GM18907 (cell line): ENCODE measurements around the gene COL6A5.
"Not testable (repeated sequence)": the region's sequence is repeated elsewhere in the genome, so short reads cannot be mapped to it uniquely, and the experiment has no call there.

Source experiments
- ATAC-seq: cut with Tn5 transposase; IDR thresholded peaks from one replicate; pipeline ENCODE4 v1.9.1; 2021; ENCODE audit warnings: mild to moderate bottlenecking, moderate library complexity; ENCODE audit not compliant: unreplicated experiment

COL6A5 gene, protein sequence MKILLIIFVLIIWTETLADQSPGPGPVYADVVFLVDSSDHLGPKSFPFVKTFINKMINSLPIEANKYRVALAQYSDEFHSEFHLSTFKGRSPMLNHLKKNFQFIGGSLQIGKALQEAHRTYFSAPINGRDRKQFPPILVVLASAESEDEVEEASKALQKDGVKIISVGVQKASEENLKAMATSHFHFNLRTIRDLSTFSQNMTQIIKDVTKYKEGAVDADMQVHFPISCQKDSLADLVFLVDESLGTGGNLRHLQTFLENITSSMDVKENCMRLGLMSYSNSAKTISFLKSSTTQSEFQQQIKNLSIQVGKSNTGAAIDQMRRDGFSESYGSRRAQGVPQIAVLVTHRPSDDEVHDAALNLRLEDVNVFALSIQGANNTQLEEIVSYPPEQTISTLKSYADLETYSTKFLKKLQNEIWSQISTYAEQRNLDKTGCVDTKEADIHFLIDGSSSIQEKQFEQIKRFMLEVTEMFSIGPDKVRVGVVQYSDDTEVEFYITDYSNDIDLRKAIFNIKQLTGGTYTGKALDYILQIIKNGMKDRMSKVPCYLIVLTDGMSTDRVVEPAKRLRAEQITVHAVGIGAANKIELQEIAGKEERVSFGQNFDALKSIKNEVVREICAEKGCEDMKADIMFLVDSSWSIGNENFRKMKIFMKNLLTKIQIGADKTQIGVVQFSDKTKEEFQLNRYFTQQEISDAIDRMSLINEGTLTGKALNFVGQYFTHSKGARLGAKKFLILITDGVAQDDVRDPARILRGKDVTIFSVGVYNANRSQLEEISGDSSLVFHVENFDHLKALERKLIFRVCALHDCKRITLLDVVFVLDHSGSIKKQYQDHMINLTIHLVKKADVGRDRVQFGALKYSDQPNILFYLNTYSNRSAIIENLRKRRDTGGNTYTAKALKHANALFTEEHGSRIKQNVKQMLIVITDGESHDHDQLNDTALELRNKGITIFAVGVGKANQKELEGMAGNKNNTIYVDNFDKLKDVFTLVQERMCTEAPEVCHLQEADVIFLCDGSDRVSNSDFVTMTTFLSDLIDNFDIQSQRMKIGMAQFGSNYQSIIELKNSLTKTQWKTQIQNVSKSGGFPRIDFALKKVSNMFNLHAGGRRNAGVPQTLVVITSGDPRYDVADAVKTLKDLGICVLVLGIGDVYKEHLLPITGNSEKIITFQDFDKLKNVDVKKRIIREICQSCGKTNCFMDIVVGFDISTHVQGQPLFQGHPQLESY (N-terminal part only)

DNA sequence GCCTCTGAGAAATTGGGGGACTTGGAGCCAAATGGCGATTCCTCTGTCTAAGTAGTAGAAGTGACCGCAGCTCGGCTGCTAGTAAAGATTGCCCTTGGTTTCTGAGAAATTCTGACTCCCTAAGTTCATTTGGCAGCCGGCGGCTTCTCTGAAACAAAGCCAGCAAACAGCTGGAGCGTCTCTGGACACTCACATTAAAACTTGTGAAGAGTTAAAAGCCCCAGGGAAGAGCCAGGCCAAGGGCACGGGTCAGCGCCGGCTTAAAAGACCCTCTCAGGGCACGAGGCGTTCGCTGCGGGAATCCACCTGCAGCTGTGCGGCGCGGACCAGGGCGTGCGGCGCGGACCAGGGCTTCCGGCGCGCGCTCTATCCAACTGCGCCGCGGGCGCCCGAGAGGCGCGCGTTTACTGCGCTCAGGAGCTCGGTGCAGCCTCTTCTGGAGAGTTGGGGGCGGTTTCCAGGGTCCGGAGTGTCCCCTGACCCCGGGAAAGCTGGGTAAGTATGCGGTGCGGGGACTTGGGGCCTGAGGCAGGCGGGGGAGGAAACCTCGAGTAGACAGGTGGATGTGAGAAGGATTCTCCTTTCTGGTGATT, at the start of gene COL6A5:
Gene COL6A5, plus strand, starts transcription at position 186 of the 593 bp plus-strand sequence. CDS start 27,967 bp downstream, outside the sequence.
- ATAC-seq = no peak

DNA sequence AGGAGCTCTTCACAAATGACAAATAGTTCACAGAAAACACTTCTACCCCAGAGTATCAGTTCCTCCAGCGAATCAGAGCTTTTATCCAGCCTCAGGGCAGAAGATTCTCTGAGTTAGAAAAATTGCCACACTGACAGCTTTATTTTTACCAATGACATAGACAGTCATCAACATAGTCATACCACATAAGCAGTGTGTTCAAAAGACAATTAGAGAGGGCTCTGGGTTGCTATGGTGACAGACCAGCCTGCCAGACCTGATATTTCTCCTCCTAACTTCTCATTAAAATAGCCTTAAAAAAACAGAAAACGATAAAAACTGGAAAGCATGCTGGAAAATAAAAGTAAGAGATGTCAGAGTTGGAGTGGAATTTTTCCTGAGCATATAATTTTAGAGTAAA, 45.9 kb upstream of the COL6A5 start:
- ATAC-seq = no peak

DNA sequence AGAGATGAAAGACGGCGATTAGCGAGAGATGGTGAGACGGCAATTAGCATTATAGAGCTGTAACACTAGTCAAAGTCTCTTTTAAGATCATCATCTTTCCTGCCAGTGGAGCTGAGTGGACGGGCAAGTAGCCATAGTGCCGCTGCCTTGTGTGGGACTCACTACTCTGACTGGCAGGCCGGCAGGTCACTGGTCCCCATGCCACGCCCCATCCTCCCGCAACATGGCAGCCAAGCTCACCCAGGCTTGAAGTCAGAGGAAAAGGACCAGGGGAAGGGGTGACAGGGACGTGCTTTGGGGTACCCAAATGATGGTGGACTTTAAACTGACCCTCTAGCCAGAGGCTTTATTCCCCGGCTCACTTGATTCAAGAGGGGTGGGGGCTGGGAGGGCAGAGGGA, 44.6 kb upstream of the COL6A5 start:
- no peak for ATAC-seq

- no peak for ATAC-seq
Measured at GRCh38 chr3:130310109-130310508, 35.4 kb upstream of the COL6A5 start.

GRCh38 chr3:130312374-130312773, 33.1 kb upstream of the COL6A5 start:
- no peak for ATAC-seq

GRCh38 chr3:130316169-130316568, 29.3 kb upstream of the COL6A5 start:
- ATAC-seq = no peak

DNA sequence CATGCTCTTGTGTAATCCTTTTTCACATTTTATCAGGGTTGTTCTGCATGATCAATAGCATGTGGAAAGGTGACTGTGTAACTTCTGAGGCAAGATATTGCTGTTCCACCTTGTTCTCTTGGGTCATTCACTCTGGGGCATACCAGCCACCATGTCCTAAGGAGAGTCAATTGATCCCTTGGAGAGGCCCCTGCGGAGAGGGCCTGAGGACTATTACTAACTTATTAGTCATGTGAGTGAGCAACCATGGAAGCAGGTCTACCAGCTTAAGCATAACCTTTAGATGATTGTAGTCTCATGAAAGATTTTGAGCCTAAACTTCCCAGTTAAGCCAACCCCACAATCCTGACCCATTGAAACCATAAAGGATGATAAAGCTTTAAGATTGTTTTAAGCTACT, 22.0 kb upstream of the COL6A5 start:
- ATAC-seq = no peak

GRCh38 chr3:130340766-130341165, 4.7 kb upstream of the COL6A5 start:
- no peak for ATAC-seq

DNA sequence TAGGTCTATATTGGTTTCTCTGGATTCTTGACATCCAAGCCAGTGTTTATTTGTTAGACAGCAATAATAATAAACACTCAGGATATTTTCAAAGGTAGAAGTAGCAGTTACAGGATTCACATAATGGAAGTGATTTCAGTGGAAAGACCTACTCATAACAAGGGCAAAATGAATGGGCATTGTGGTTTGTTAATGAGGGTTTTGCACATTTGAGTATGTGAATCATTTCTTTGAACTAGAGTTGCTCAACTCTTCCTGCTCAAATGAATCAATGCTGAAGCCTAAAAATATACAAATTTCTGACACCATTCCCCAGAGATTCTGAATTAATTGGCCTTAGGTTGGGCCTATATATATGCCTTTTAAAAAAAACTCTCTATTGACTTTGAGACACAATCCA, 4.1 kb upstream of the COL6A5 start:
- ATAC-seq = no peak

GRCh38 chr3:130341882-130342281, 3.6 kb upstream of the COL6A5 start:
- no peak for ATAC-seq

DNA sequence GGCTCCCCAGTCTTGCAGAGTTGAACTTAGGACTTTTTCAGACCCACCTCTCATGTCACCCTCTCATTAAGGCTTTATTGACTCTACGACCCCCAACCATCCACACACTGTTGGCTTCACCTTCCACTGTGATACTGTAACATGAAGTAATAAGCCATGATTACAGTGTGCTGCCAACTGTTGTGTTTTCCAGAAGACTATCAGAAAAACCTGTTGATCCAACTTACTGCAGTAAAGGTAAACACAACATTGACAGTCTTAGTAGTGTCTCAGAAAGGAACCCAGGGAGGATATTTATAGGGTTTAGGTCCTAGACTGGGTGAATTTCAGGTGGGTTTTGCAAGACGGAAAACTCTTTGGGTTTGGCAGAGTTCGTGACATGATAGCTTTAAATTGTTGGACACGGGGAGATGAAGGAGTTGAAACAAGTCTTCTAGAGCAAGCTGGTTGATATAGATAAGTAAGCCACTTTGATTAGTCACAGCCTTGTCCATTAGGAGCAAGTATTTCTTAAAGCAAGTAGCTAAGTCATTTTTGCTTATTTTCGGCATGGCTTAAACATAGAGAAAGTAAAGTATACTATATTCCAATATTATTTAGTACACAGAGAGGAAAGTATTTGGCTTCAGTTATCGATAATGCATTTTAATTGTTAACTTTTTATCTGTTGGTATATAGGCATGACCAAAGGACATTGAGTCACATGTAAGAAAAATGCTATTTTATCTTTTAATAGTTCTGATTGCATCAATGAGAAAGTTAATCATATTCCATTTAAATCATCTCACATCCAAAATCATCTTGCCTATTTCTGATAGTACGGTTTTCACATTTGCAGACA, 2.4 kb upstream of the COL6A5 start:
- ATAC-seq = no peak

GRCh38 chr3:130348258-130348657, 2.8 kb downstream of the COL6A5 start:
- ATAC-seq = not testable (repeated sequence)

GRCh38 chr3:130354430-130354829, 9.0 kb downstream of the COL6A5 start:
- no peak for ATAC-seq

GRCh38 chr3:130374033-130374432, 28.6 kb downstream of the COL6A5 start:
- no peak for ATAC-seq

DNA sequence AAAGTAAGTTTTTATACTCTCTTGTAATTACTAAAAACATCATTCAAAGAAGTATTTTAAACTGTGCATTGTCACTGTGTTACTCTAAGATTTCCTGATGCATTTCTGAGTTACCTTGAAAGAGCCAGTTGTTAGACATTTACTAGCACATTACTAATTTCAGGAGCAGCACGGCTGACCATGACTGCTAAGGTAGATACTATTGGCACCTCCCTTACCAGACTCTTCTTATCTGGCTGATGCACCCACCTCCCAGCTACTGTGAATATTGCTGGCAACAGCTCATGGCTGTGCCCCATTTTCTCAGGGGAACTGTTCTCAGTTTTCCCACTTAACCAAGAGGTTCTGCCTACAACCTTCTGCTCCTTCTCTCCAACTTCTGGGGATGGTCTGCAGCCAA, 29.4 kb downstream of the COL6A5 start:
- ATAC-seq = no peak

DNA sequence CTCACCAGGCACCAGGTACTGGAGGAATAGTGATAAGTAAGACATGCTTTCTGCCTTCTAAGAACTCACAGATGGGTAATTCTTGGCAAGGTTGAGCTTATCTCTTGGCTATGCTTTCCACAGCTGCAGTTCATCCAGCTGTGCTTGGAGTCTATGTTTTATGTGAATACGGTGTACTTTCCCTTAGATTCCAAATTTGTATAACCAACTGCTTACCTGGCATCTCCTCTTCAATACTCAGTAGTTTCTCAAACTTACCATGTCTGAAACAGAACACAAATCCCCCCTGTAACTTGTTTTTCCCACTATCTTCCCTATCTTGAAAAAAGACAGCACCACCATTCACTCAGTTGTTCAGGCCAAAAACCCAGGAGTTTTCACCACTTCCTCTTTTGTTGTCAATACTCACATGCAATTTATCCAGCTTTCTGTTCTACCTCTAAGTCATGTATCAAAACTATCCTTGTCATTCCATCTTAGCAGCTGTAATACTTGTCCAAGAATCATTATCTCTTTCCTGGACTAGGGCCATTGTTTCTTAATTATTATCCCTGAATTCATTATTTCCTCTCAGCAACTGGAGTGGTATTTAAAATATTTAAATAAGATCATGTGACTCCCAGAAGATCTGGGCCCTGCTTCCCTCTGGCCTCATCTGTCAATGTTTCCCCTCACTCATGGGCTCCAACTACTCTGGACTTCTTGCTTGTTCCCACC, 32.6 kb downstream of the COL6A5 start:
- no peak for ATAC-seq

DNA sequence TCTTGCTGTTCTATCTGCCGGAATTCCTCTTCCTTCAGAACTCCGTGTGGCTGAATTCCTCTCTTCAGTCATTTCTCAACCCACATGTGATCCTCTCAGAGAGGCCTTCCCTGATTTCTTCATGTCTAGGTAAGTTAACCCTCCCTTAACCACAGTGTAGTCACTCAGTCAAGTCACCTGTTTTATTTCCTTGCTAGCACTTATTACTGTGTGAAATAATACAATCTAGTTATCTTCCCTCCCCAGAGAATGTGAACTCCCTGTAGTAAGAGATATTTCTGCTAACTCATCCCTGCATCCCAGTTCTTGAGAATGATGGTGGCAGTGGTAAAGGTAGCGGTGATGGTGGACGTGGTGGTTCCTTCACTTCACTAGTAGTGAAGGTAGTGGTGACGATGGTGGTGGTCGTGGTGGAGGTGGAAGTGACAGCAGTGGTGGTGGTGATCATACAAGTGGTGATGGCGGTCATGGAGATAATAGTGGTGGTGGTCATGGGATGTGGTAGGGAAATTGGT, 33.3 kb downstream of the COL6A5 start:
- no peak for ATAC-seq

GRCh38 chr3:130379274-130379673, 33.8 kb downstream of the COL6A5 start:
- ATAC-seq = no peak

DNA sequence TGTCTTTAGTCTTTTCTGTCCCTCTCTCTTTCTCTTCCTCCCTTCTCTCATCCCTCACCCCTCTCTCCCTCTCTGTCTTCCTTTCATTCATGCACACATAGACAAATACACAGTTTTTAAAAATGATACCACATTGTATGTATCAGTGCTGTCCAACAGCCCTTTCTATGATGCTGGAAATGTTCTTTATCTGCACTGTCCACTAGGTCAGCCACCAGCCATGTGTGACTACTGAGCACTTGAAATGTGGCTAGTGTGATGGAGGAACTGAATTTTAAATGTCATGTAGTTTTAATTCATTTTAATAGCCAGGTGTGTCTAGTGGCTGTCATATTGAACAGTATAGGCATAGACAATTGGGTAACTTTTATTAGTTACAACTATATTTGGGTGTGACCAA, 34.9 kb downstream of the COL6A5 start:
- no peak for ATAC-seq
